Spleen (tissue), 11 donors: Measurements from ENCODE around the gene DAZAP1. TPM values are rescaled to one million over a fixed set of nuclear protein-coding genes. Genes with fewer than 3 reads are reported as not detected.
A peak's percentile ranks its signal among the peaks of the same experiment; 100 is the strongest.

ENCODE experiments used
- DNase-seq: peaks from one replicate; pipeline ENCODE4 v3.0.0-alpha.2; 2020
- H3K27ac ChIP-seq, 8 donors: fragments of 200-600 bp; sonication (generic) in 7 of 8; 1 replicate in 4 of 8; 2 replicates in 4 of 8; pipeline versions ENCODE4 v1.5.0 to v1.8.0; 2016 to 2021; ENCODE audit warnings: inconsistent platforms in 4 of 8, mild to moderate bottlenecking in 4 of 8, moderate library complexity in 1 of 8
- H3K27me3 ChIP-seq, 7 donors: fragments of 200-600 bp; sonication (generic) in 6 of 7; replicated peaks in 1 of 7; 1 replicate in 4 of 7; 2 replicates in 3 of 7; pipeline versions ENCODE4 v1.5.0 to v1.8.0; 2016 to 2021; ENCODE audit warnings: inconsistent platforms in 3 of 7, mild to moderate bottlenecking in 1 of 7
- H3K36me3 ChIP-seq, 6 donors: fragments of 200-600 bp; sonication (generic) in 5 of 6; 1 replicate in 4 of 6; 2 replicates in 2 of 6; pipeline versions ENCODE4 v1.5.0 to v1.8.0; 2016 to 2021; ENCODE audit warnings: inconsistent platforms in 2 of 6
- H3K4me1 ChIP-seq, 6 donors: fragments of 200-600 bp; sonication (generic) in 5 of 6; 1 replicate in 3 of 6; 2 replicates in 3 of 6; pipeline versions ENCODE4 v1.5.0 to v1.8.0; 2016 to 2021; ENCODE audit warnings: inconsistent platforms in 3 of 6
- H3K4me3 ChIP-seq, 8 donors: fragments of 200-600 bp; sonication (generic) in 7 of 8; 1 replicate in 4 of 8; 2 replicates in 4 of 8; pipeline versions ENCODE4 v1.5.0 to v1.8.0; 2016 to 2021; ENCODE audit warnings: inconsistent platforms in 4 of 8, mild to moderate bottlenecking in 4 of 8, moderate library complexity in 2 of 8
- H3K9me3 ChIP-seq, 8 donors: fragments of 200-600 bp; sonication (generic) in 7 of 8; 1 replicate in 4 of 8; 2 replicates in 4 of 8; pipeline versions ENCODE4 v1.5.0 to v1.8.0; 2016 to 2021; ENCODE audit warnings: inconsistent platforms in 4 of 8
- CTCF ChIP-seq, 11 experiments: fragments of 200-600 bp in 7 of 11; fragments of 450-650 bp in 4 of 11; sonication (generic) in 4 of 11; IDR thresholded peaks in 8 of 11; conservative IDR thresholded peaks in 3 of 11; 1 replicate in 7 of 11; 2 replicates in 4 of 11; pipeline versions ENCODE4 v1.4.0 to v1.8.0; 2016 to 2021; ENCODE audit warnings: antibody characterized with exemption in 11 of 11, inconsistent platforms in 4 of 11, mild to moderate bottlenecking in 1 of 11
- POLR2A ChIP-seq, 3 donors: fragments of 450-650 bp; IDR thresholded peaks; one replicate each; pipeline ENCODE4 v1.5.1; 2017; ENCODE audit warnings: antibody characterized with exemption in 3 of 3, mild to moderate bottlenecking in 1 of 3
- POLR2AphosphoS5 ChIP-seq, 3 donors: sonication (generic); formaldehyde crosslinking; IDR thresholded peaks; one replicate each; pipeline ENCODE4 v1.5.1; 2017; ENCODE audit warnings: antibody characterized with exemption in 3 of 3
- WGBS, 5 donors: extraction: QIAGEN DNeasy Blood & Tissue Kit in 3 of 5; methylation state at CpG; one replicate each; pipeline versions ENCODE4 v1.1.5 to v1.1.7; 2013 to 2018; 5-methylcytosine and 5-hydroxymethylcytosine counted together
- intact Hi-C: fragments of 100-400 bp; cut with DNase I; formaldehyde crosslinking; loops from one replicate; pipeline ENCODE4 v1.15.0; 2023; ENCODE audit warnings: low total_unique reads
- polyA plus RNA-seq, 3 donors: library from polyadenylated mRNA; stranded (reverse); fragments of 200-250 nt; gene quantifications; one replicate each; pipeline ENCODE4 v1.2.1, GENCODE V29; 2013
- total RNA-seq, 7 donors: library from RNA; depleted of rRNA in 3 of 7; stranded (reverse); fragments of >200 nt in 3 of 7; fragmentation: NEBNext Ultra II Directional in 4 of 7; extraction: Animal tissue kit (Norgen Biotek cat#: 25700) in 4 of 7; gene quantifications; one replicate each; pipeline versions ENCODE4 v1.1.0 to v1.2.1, GENCODE V29; 2016 to 2021
- donor health status: healthy with polysubstance abuse.
- donor health status: DM: no; HTN: no; CAD: no; lungs with moderate emphysema.
- donor health status: DM: no; HTN: no; CAD: no.
- donor health status: Bipolar disorder and iron deficiency.
- donor health status: healthy.
- donor health status: DM: no; HTN: no; CAD: no.
- donor health status: DM: yes; HTN: yes; CAD: no.

Gene DAZAP1
- total and polyA plus RNA-seq, 10 donors: 43.8 to 137 (median 99.6) TPM

GRCh38 chr19:1445185-1445931 is 38.0 kb downstream of the DAZAP1 start:
- Histone ChIP-seq H3K27me3 (peaks cover 9 to 58% (median 49%) of the 10 kb centered on the region in 7 donors), H3K36me3 (peaks cover 7 to 32% (median 23%) of the 10 kb centered on the region in 6 donors), H3K4me1 (peaks cover 19 to 66% (median 52%) of the 10 kb centered on the region in 6 donors), H3K4me3 (peak overlapping the region; percentile 22 to 72 (median 44)), H3K27ac (peak overlapping the region in 4 of 8 donors; percentile 46 to 78 (median 66)), H3K9me3 (no peaks in the 10 kb centered on the region)
- TF ChIP-seq POLR2AphosphoS5 (IDR thresholded peaks at IDR 0.05) (peak; percentile 46 to 79 (median 66)), POLR2A (IDR thresholded peaks at IDR 0.05) (no peak), CTCF (IDR thresholded peaks at IDR 0.05 in 8 of 11, conservative IDR thresholded peaks at IDR 0.05 in 3 of 11) (peak; percentile 61 to 99 (median 96))
- intact Hi-C loops: no loop called here
- WGBS, 5 donors: 1 to 4% (median 3%) methylated on average over 44 to 70 of the region's 70 CpGs
- peak; percentile 97 for DNase-seq

- 1 to 3% (median 2%) methylated on average over 18 to 99 of the region's 99 CpGs for WGBS, 5 donors
- Histone ChIP-seq H3K36me3 (peaks cover 0 to 24% (median 15%) of the 10 kb centered on the region in 6 donors), H3K9me3 (no peaks in the 10 kb centered on the region), H3K27me3 (peaks cover 9 to 66% (median 56%) of the 10 kb centered on the region in 7 donors), H3K4me3 (peak overlapping the region in 6 of 8 donors; percentile 22 to 72 (median 48)), H3K27ac (no peak overlapping the region), H3K4me1 (peaks cover 19 to 60% (median 48%) of the 10 kb centered on the region in 6 donors)
- intact Hi-C loops: no loop called here
- TF ChIP-seq POLR2A (IDR thresholded peaks at IDR 0.05) (no peak), POLR2AphosphoS5 (IDR thresholded peaks at IDR 0.05) (no peak), CTCF (IDR thresholded peaks at IDR 0.05 in 8 of 11, conservative IDR thresholded peaks at IDR 0.05 in 3 of 11) (no peak)
- DNase-seq: no peak
These were observed 38.7 kb downstream of the DAZAP1 start for GRCh38 chr19:1445932-1446712.

- intact Hi-C loops: no loop called here
These were observed 39.5 kb downstream of the DAZAP1 start for GRCh38 chr19:1446713-1447481.

More at GRCh38 chr19:1446713-1447481, 39.5 kb downstream of the DAZAP1 start:
- WGBS, 5 donors: 2 to 7% (median 4%) methylated on average over 27 to 63 of the region's 63 CpGs
- Histone ChIP-seq H3K4me1 (peaks cover 19 to 56% (median 47%) of the 10 kb centered on the region in 6 donors), H3K27ac (no peak overlapping the region), H3K4me3 (peak overlapping the region in 2 of 8 donors; percentile 45 to 72), H3K36me3 (peaks cover 0 to 17% (median 7%) of the 10 kb centered on the region in 6 donors), H3K9me3 (no peaks in the 10 kb centered on the region), H3K27me3 (peaks cover 9 to 74% (median 64%) of the 10 kb centered on the region in 7 donors)
- no peak for DNase-seq
- TF ChIP-seq CTCF (IDR thresholded peaks at IDR 0.05 in 8 of 11, conservative IDR thresholded peaks at IDR 0.05 in 3 of 11): no peak
- no peak for TF ChIP-seq POLR2AphosphoS5 (IDR thresholded peaks at IDR 0.05)
- TF ChIP-seq POLR2A (IDR thresholded peaks at IDR 0.05): no peak
